ENCODE results near the gene COL8A1.
A peak's percentile ranks its signal among the peaks of the same experiment; 100 is the strongest.

The COL8A1 gene

GRCh38 chr3:99777210-99777549, 138.8 kb downstream of the COL8A1 start:
- H3K4me3 ChIP-seq (ENCODE audit: control insufficient read depth, low read depth, low read length) = no peak overlapping the region
- DNase-seq (ENCODE audit: low read depth) = no peak
- no peak for TF ChIP-seq CTCF (IDR thresholded peaks at IDR 0.05; ENCODE audit: control insufficient read depth, insufficient read depth, low read depth, low read length, missing control alignments)

GRCh38 chr3:99777708-99778107, 139.3 kb downstream of the COL8A1 start:
- no peak overlapping the region for H3K4me3 ChIP-seq (ENCODE audit: control insufficient read depth, low read depth, low read length)
- TF ChIP-seq CTCF (IDR thresholded peaks at IDR 0.05; ENCODE audit: control insufficient read depth, insufficient read depth, low read depth, low read length, missing control alignments) = no peak
- DNase-seq (ENCODE audit: low read depth) = no peak

GRCh38 chr3:99780749-99781148, 142.4 kb downstream of the COL8A1 start:
- H3K4me3 ChIP-seq (ENCODE audit: control insufficient read depth, low read depth, low read length) = no peak overlapping the region
- TF ChIP-seq CTCF (IDR thresholded peaks at IDR 0.05; ENCODE audit: control insufficient read depth, insufficient read depth, low read depth, low read length, missing control alignments) = no peak
- DNase-seq (ENCODE audit: low read depth) = peak; percentile 25

- H3K4me3 ChIP-seq (ENCODE audit: control insufficient read depth, low read depth, low read length) = no peak overlapping the region
- no peak for DNase-seq (ENCODE audit: low read depth)
- TF ChIP-seq CTCF (IDR thresholded peaks at IDR 0.05; ENCODE audit: control insufficient read depth, insufficient read depth, low read depth, low read length, missing control alignments) = no peak
These were observed 143.4 kb downstream of the COL8A1 start for GRCh38 chr3:99781761-99782160.

- no peak overlapping the region for H3K4me3 ChIP-seq (ENCODE audit: control insufficient read depth, low read depth, low read length)
- peak; percentile 86 for DNase-seq (ENCODE audit: low read depth)
- no peak for TF ChIP-seq CTCF (IDR thresholded peaks at IDR 0.05; ENCODE audit: control insufficient read depth, insufficient read depth, low read depth, low read length, missing control alignments)
These were observed 144.7 kb downstream of the COL8A1 start for GRCh38 chr3:99783011-99783573.

- no peak overlapping the region for H3K4me3 ChIP-seq (ENCODE audit: control insufficient read depth, low read depth, low read length)
- peak; percentile 23 for DNase-seq (ENCODE audit: low read depth)
- peak; percentile 65 for TF ChIP-seq CTCF (IDR thresholded peaks at IDR 0.05; ENCODE audit: control insufficient read depth, insufficient read depth, low read depth, low read length, missing control alignments)
These were observed 150.8 kb downstream of the COL8A1 start for GRCh38 chr3:99789011-99789721.
